NB4 (cell line): ENCODE results near the gene GNE.

ENCODE experiments used
- CTCF ChIP-seq: IDR thresholded peaks from one replicate; pipeline ENCODE4 v1.5.1; 2012; ENCODE audit warnings: low read depth, low read length
- MAX ChIP-seq: IDR thresholded peaks from 2 replicates; pipeline ENCODE4 v1.6.1; 2011; ENCODE audit warnings: low read depth, low read length
- MYC ChIP-seq: IDR thresholded peaks from 2 replicates; pipeline ENCODE4 v1.6.1; 2011; ENCODE audit warnings: low read depth, low read length
- POLR2A ChIP-seq: IDR thresholded peaks from 2 replicates; pipeline ENCODE4 v1.6.1; 2011; ENCODE audit warnings: mild to moderate bottlenecking; ENCODE audit not compliant: insufficient read length; ENCODE audit errors: extremely low read depth

- no peak for TF ChIP-seq CTCF
- TF ChIP-seq POLR2A = no peak
- TF ChIP-seq MAX = no peak
- no peak for TF ChIP-seq MYC
Measured at GRCh38 chr9:36292641-36293040, 34.4 kb upstream of the GNE start.
